Fibroblast of gingiva (primary cell): Measurements from ENCODE around the gene BCL6B.
"Not testable (repeated sequence)": the region's sequence is repeated elsewhere in the genome, so short reads cannot be mapped to it uniquely, and the experiment has no call there.

Experiments used
- DNase-seq: peaks from one replicate; pipeline ENCODE4 v3.0.0-alpha.2; 2011; ENCODE audit warnings: low read depth

Gene BCL6B, protein sequence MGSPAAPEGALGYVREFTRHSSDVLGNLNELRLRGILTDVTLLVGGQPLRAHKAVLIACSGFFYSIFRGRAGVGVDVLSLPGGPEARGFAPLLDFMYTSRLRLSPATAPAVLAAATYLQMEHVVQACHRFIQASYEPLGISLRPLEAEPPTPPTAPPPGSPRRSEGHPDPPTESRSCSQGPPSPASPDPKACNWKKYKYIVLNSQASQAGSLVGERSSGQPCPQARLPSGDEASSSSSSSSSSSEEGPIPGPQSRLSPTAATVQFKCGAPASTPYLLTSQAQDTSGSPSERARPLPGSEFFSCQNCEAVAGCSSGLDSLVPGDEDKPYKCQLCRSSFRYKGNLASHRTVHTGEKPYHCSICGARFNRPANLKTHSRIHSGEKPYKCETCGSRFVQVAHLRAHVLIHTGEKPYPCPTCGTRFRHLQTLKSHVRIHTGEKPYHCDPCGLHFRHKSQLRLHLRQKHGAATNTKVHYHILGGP

GRCh38 chr17:7022781-7023571 is at the start of gene BCL6B:
TSS of gene BCL6B (plus strand) at chr17:7023050. CDS start at chr17:7023672, 622 bp downstream.
- DNase-seq, result no peak

- not testable (repeated sequence) for DNase-seq
These were observed 43.4 kb upstream of the BCL6B start for GRCh38 chr17:6979440-6979839.

- no peak for DNase-seq
These were observed 41.4 kb upstream of the BCL6B start for GRCh38 chr17:6981426-6981825.

- no peak for DNase-seq
These were observed 37.6 kb upstream of the BCL6B start for GRCh38 chr17:6985266-6985665.

GRCh38 chr17:6986676-6987075 is 36.2 kb upstream of the BCL6B start:
- no peak for DNase-seq

DNA sequence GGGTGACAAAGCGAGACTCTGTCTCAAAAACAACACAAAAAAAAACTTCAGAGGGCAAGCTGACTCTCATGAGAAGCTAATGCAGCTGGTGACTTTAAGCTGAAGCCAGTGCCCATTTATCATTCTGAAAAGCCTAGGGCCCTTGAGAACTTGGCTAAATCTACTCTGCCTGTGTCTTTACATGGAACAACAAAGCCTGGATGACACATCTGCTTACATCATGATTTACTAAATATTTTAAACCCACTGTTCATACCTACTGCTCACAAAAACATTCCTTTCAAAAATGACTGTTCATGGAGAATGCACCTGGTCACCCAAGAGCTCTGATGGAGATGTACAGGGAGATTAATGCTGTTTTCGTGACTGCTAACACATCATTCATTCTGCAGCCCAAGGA is 33.1 kb upstream of the BCL6B start:
- DNase-seq, result no peak

GRCh38 chr17:6993613-6994056 is 29.2 kb upstream of the BCL6B start:
- not testable (repeated sequence) for DNase-seq

DNA sequence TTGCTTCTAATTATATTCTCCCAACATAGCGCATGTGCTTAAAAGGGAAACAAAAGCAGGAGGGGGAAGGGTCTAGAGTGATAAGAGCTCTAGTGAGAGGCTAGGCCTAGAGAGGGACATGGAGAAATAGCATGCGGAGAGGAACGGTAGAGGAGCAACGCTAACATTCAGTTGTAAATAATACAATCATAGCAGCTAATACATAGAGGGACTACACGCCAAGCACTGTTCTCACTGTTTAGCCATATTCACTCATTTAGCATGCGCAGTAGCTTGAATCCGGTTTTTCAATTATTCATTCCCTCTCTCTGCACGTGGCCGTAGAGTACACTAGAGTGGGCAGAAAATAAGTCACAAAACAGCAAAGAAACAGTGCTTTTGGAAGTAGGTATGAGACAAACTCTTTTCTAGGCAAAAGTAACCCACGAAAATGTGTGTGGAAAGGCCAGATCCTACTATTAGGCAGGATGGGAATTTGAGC is 28.7 kb upstream of the BCL6B start:
- DNase-seq, result no peak

DNA sequence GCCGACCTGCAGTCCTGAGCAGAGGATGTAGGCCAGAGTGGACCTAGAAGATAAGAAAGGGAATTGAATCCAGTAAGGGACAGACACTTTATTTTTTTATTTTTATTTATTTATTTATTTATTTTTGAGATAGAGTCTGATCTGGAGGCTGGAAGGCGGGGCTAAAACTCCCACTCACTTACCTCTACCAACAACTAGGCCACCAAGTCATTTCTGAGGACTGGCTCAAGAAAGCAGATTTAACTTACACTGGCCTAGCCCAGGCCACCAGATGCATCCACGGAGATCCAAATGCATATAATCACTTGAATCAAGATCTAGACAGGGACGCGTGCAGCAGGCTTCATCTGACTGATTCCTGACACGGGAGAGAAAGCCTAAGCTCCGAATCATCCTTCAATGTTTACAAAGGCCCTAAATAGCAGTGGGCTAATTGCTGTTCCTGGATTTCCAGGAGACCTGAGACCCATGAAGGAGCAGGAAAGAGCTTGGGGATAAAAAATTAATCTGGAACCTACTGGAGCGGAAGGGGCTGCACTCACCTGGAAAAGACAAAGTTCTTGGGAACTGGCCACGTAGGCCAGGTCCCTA is 28.1 kb upstream of the BCL6B start:
- no peak for DNase-seq

DNA sequence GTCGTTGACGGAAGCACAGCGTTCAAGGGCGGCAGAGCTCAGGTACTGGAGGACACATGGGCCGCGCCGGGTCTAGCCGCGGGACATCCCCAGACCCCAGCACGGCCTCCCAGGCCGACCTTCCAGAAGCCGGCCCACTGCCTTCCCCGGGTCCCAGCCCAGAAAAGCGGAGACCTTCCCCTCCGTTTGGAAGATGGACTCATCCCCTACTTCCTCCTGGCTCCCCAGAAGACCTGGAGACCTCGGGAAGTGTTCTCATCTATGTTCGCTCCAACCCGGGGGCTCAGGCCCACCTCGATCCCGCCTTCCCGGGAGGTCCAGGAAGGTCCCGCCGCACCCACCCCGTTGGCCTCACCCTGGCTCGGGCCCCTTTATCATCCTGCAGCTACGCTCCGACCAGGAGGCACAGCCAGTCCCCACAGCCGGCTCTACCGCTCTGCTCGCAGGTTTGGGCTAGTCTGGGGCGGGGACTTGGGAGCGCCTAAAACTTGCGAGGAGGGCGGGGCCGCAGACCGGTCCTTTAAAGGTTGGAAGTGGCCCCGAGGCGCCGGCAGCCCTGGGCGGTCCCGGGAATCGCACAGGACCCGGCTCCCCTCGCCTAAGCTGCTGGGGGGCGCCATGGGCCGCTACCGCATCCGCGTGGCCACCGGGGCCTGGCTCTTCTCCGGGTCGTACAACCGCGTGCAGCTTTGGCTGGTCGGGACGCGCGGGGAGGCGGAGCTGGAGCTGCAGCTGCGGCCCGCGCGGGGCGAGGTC is 27.2 kb upstream of the BCL6B start, which contains the start of gene ALOX12:
Gene ALOX12, plus strand, starts transcription at position 550 of the 756 bp plus-strand sequence. Its CDS starts 69 bp downstream, at position 619.
- DNase-seq, result no peak

DNA sequence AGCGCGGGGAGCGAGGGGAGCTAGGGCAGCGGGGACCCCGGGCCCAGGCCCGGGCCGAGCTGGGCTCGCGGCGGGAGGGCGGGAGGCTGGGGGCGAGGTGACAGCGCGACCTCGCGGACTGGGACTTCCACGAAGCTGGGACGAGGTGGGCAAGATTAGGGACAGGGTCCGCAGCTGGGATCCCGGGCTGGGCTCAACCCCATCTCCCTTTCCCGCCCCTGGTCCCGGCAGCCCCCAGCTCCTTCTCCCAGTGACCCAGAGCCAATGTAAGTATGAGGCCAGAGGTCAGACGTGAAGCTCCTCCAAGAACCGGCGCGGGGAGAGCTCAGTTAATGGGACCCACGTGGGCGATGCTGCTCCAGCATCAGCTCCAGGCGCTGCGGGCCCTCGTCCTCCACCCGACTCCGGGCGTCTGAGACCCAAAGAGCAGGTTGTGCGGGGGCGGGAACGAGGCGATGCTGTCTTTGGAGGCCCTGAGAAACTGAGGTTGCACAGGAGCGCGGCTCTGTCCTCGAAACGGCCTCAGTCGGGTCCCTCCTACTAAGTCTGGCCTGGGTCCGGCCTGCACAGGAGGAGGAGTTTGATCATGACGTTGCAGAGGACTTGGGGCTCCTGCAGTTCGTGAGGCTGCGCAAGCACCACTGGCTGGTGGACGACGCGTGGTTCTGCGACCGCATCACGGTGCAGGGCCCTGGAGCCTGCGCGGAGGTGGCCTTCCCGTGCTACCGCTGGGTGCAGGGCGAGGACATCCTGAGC is 26.4 kb upstream of the BCL6B start:
- DNase-seq, result no peak

DNA sequence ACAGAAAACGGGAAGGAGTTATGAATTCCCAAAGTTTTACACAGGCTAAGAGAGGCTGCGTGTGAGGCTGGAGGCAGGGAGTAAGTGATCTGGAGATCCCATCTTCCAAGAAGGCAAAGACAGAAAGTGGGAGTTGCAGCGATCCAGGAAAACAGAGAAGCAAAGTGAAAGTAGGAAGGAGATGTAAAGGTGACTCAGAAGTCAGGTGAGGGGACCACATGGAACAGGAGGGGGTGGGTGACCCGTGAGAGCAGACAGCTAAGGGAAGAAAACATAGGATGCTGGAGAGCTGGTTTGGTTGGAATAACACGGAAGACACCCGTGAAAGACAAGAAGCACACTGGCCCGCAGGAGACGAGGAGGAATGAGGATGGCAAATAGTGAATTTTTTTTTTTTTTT is 25.7 kb upstream of the BCL6B start:
- no peak for DNase-seq

GRCh38 chr17:6998855-6999508 is 23.9 kb upstream of the BCL6B start:
- DNase-seq, result no peak

- DNase-seq, result no peak
These were observed 21.4 kb upstream of the BCL6B start for GRCh38 chr17:7001318-7001961.

DNA sequence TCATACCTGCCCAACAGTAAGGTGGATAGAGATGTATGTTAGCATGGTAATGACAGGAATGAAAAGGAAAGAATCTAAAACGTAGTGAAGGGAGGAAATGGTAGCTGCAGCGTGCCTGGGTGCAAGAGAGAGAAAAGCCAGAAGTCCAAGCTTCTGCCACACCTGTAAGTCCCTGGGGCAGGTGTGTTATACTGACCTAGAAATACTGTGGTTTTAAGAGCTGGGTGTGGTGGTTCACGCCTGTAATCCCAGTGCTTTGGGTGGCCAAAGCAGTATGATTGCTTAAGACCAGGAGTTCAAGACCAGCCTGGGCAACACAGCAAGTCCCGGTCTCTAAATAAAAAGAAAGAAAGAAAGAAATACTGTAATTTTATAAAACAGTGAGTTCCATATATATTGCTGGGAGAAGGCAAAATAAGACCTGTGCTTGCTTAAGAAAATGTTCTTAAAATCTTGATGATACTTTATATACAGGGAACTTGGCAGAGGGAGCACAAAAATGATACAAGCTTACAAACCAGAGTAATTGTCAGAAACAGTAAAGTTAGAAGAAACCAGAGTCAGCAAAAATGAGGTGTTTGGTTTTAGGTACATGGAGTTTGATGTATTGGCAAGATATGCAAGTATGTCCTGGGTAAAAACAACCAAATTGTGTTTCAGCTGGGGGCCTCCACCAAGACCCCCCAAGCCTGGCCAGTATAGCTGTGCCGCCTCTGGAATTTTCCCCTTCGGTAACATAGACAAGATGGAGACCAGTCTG is 20.4 kb upstream of the BCL6B start:
- DNase-seq, result no peak

GRCh38 chr17:7003745-7004144 is 19.1 kb upstream of the BCL6B start:
- DNase-seq, result no peak

DNA sequence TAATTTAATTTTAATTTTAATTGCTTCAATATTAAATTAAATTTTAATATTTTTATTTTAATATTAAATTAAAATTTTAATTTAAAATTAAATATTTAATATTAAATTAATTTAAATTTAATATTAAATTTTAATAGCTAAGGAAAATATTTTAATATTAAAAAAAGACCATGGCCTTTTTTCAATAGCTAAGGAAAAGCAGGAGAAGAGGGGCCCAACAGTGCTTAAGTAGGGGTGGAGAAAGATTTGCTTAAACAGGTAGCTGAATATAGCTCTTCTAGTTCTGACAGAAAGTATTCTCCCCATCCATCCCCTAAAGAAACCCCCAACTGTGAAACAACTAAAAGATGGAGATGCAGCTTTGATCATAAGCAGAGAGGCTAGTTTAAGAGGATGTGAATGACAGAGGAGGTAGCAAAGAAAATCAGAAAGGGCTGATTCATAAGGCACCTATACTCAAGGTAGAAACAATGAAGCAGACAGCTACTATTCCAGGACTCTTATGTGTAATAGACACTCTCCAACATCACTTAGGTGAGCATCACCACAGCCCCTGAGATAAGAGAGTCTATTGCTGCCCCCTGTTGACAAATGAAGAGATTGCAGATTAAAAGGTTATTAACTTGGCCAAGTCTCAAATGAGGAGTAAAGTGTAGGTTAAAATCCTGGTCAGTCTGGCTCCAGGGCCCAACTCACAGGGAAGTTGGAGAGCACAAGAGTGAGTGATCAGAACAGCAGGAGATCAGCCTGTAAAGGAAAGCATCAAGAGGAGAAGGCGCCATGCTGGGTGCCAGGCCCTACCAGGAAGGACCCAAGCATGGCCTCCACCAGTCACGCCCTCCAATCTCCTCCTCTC is 18.2 kb upstream of the BCL6B start:
- peak; percentile 25 for DNase-seq

DNA sequence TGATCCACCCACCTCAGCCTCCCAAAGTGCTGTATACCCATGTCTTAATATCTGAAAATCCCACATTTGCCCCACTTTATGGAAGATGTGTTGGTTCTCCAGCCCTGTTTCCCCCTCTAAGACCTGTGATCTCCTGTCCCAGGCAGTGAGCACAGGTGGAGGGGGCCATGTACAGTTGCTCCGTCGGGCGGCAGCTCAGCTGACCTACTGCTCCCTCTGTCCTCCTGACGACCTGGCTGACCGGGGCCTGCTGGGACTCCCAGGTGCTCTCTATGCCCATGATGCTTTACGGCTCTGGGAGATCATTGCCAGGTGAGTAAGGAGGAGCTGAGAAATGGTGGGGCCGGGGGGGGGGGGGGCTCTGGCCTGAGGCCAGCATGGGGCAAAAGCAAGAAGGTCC is 17.1 kb upstream of the BCL6B start:
- DNase-seq, result no peak
